ENCODE data around the gene CNEP1R1. TPM values are rescaled to one million over a fixed set of nuclear protein-coding genes. Genes with fewer than 3 reads are reported as not detected.

Gene CNEP1R1
- total RNA-seq, 1 donor from 2014 or later: 26.1 TPM

DNA sequence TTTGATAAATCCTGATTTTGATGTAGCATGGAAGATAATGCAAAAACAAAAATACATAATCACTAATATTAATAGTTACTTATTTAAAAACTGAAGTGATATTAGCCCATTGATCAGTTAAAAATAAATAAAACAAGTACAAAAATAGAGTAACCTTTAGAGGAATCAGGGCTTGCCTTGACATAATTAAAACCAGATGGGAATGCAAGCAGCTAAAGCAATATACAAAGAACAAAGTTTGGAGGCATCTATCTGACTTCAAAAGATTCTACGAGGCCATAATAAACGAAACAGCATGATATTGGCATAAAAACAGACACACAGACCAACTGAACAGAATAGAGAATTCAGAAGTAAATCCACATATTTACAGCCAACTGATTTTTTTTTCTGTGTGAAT is 25.8 kb downstream of the CNEP1R1 start:
- TF ChIP-seq, protein P1, sequence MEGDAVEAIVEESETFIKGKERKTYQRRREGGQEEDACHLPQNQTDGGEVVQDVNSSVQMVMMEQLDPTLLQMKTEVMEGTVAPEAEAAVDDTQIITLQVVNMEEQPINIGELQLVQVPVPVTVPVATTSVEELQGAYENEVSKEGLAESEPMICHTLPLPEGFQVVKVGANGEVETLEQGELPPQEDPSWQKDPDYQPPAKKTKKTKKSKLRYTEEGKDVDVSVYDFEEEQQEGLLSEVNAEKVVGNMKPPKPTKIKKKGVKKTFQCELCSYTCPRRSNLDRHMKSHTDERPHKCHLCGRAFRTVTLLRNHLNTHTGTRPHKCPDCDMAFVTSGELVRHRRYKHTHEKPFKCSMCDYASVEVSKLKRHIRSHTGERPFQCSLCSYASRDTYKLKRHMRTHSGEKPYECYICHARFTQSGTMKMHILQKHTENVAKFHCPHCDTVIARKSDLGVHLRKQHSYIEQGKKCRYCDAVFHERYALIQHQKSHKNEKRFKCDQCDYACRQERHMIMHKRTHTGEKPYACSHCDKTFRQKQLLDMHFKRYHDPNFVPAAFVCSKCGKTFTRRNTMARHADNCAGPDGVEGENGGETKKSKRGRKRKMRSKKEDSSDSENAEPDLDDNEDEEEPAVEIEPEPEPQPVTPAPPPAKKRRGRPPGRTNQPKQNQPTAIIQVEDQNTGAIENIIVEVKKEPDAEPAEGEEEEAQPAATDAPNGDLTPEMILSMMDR (conservative IDR thresholded peaks at IDR 0.05): no peak
- Mint-ChIP-seq H3K27ac (no peak overlapping the region), H3K4me3 (no peak overlapping the region), H3K4me1 (ENCODE audit: unreplicated experiment) (peaks cover 5% of the 10 kb centered on the region), H3K9me3 (peaks cover 3% of the 10 kb centered on the region), H3K27me3 (no peaks in the 10 kb centered on the region), H3K36me3 (no peaks in the 10 kb centered on the region)
- no peak for DNase-seq (ENCODE audit: extremely low spot score, unreplicated experiment)

DNA sequence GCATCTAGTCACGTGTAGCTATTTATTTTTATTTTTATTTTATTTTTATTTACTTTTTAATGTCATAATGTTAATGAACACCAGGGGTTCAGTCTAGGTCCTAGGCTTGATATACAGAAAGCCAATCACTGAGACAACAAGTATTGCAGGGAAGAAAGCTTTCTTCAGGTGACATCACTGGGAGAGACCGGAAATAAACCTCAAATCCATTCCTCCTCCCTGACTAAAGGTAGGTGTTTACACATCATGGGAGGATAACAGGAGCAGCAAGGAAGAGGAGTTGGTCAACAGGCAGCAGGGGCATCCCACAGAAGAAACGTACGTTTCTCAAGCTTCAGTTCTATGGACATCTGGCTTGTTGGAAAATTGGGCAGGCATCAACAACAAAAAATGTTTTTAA is 31.2 kb downstream of the CNEP1R1 start:
- DNase-seq (ENCODE audit: extremely low spot score, unreplicated experiment): no peak
- Mint-ChIP-seq H3K27ac (no peak overlapping the region), H3K9me3 (peaks cover 3% of the 10 kb centered on the region), H3K36me3 (no peaks in the 10 kb centered on the region), H3K27me3 (peaks cover 3% of the 10 kb centered on the region), H3K4me1 (ENCODE audit: unreplicated experiment) (no peaks in the 10 kb centered on the region), H3K4me3 (no peak overlapping the region)
- TF ChIP-seq, protein P1 (conservative IDR thresholded peaks at IDR 0.05): no peak

DNA sequence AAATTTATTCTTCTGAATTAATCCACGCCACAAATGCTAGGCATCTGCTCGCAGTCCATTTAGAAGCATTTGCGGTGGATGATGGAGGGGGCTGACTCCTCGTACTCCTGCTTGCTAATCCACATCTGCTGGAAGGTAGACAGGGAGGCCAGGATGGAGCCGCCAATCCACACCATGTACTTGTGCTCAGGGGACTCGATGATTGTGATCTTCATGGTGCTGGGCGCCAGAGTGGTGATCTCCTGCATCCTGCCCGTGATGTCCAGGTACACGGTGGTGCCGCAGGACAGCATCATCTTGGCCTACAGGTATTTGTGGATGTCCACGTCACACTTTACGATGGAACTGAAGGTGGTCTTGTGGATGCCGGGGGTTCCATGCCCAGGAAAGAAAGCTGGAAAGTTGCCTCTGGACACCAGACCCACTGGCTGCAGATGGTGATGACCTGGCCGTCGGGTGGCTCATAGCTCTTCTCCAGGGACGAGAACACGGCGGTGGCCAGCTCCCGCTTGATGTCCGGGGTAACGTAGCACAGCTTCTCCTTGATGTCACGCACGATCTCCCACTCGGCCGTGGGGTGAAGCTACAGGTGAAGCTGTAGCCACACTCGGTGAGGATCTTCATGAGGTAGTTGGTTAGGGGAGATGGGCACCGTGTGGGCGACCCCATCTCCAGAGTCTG is 33.2 kb downstream of the CNEP1R1 start:
- DNase-seq (ENCODE audit: extremely low spot score, unreplicated experiment): no peak
- Mint-ChIP-seq H3K4me1 (ENCODE audit: unreplicated experiment) (no peaks in the 10 kb centered on the region), H3K27me3 (peaks cover 3% of the 10 kb centered on the region), H3K4me3 (no peak overlapping the region), H3K27ac (no peak overlapping the region), H3K9me3 (no peaks in the 10 kb centered on the region), H3K36me3 (no peaks in the 10 kb centered on the region)
- TF ChIP-seq, protein P1 (conservative IDR thresholded peaks at IDR 0.05): no peak

DNA sequence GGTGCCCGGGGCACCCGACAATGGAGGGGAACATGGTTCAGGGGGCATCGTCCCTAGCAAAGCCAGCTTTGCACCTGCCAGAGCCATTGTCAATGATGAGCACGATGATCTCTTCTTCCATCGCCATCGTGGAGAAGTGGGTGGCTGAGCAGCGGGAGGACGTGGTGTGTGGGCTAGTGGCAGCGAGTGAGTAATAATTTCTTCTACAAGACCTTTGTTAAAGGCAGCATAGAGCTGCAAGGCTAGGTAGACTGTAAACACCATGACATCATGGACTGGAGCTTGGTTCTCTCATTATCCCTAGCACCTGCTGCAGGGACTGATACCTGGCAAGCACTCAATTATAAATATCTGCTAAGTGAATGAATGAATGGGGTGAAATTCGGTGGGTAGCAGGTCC is 34.1 kb downstream of the CNEP1R1 start:
- no peak for DNase-seq (ENCODE audit: extremely low spot score, unreplicated experiment)
- Mint-ChIP-seq H3K4me1 (ENCODE audit: unreplicated experiment) (no peaks in the 10 kb centered on the region), H3K9me3 (no peaks in the 10 kb centered on the region), H3K4me3 (no peak overlapping the region), H3K36me3 (no peaks in the 10 kb centered on the region), H3K27me3 (peaks cover 3% of the 10 kb centered on the region), H3K27ac (no peak overlapping the region)
- TF ChIP-seq, protein P1 (conservative IDR thresholded peaks at IDR 0.05): no peak

DNA sequence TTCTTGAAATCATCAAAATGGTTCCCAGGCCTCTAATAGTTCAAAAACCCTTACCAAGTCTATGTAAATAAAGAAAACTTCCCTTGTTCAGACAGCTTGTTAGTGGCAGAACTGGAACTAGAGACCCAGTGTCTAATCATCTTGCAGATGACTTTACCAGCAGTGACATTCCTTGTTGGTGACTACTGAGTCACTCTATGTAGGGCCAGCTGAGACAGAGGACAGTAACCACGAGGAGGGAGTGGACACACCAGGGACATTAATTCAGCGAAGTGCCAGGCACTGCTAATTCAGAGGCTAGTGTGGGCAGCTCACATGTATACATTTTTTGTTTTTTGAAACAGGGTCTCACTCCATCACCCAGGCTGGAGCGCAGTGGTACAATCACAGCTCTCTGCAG is 34.6 kb downstream of the CNEP1R1 start:
- Mint-ChIP-seq H3K36me3 (no peaks in the 10 kb centered on the region), H3K27ac (no peak overlapping the region), H3K27me3 (peaks cover 3% of the 10 kb centered on the region), H3K4me3 (no peak overlapping the region), H3K4me1 (ENCODE audit: unreplicated experiment) (no peaks in the 10 kb centered on the region), H3K9me3 (no peaks in the 10 kb centered on the region)
- TF ChIP-seq, protein P1 (conservative IDR thresholded peaks at IDR 0.05): no peak
- no peak for DNase-seq (ENCODE audit: extremely low spot score, unreplicated experiment)
